AG04449 (cell line): Measurements from ENCODE around the gene LCN1.

Source experiments
- CTCF ChIA-PET: fragments of 350-600 bp; formaldehyde crosslinking; extraction: SDS; loops from one replicate; lab custom pipeline; 2021; ENCODE audit warnings: antibody characterized with exemption; lab: Yijun Ruan, JAX
- POLR2A ChIA-PET: fragments of 400-600, 350-600 bp; formaldehyde crosslinking; extraction: SDS; loops from one replicate; lab custom pipeline; 2020; ENCODE audit warnings: antibody characterized with exemption, inconsistent platforms; lab: Yijun Ruan, JAX
- DNase-seq: peaks from one replicate; pipeline ENCODE4 v3.0.0-alpha.2; 2010; ENCODE audit warnings: low read depth, low spot score
- H3K4me3 ChIP-seq: 2 replicates; pipeline ENCODE4 v1.5.1; 2011; ENCODE audit warnings: low read depth, mild to moderate bottlenecking, control low read depth, low read length
- TF ChIP-seq, protein P1 (sequence below): IDR thresholded peaks from one replicate; pipeline ENCODE4 v1.5.1; 2011; ENCODE audit warnings: mild to moderate bottlenecking, moderate library complexity, low read length, control low read depth, inconsistent platforms; ENCODE audit not compliant: insufficient read depth; ENCODE audit errors: missing control alignments

The LCN1 gene

DNA sequence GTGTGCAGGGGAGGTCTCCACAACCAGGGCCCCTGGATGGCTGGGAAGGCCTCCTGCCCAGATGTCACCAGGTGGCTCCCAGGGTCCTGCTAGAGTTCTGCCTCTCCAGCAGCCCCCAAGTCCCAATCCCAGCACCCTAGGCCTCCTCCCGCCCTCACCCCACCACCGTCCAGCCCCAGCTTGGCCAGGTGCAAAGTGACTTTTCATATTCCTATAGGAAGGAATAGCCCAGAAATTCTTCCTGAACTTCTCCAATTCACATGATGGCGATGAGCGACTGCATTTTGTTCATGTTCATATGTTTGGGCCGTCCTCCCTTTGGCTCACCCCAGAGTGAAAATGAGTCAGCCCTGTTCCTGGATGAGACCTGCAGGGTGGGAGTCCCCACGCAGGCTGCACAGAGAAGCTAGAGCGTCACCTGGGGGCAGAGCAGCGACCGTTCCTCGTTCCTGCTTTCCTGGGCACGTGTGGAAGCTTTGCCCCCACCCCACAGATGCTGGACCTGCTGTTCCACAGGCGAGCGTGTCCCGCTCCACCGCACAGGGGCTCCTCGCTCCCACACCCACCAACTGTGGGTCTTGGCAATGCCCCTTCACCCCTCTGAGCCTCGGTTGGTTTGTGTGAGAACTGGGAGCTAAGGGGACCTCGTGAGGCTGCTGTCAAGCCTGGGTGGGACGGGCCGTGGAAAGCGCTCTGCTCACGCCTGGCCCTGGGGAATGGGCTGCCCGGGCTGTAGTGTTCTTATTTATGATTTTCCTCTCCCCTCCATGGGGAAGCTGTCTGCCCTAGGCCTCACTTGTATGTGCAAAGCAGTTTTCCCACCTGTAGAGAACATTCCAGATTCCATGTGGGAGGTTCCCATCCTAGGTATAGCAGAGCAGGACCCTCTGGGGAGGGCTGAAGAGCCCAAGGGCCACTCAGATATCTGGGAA, 13.9 kb upstream of the LCN1 start:
- CTCF ChIA-PET: interaction anchor here (0.8 to 3.4 kb wide), 5 partner anchors 8 to 86 kb away, joined by 3 to 17 read pairs (median 4); a partner anchor contains a TSS
- TF ChIP-seq, protein P1, sequence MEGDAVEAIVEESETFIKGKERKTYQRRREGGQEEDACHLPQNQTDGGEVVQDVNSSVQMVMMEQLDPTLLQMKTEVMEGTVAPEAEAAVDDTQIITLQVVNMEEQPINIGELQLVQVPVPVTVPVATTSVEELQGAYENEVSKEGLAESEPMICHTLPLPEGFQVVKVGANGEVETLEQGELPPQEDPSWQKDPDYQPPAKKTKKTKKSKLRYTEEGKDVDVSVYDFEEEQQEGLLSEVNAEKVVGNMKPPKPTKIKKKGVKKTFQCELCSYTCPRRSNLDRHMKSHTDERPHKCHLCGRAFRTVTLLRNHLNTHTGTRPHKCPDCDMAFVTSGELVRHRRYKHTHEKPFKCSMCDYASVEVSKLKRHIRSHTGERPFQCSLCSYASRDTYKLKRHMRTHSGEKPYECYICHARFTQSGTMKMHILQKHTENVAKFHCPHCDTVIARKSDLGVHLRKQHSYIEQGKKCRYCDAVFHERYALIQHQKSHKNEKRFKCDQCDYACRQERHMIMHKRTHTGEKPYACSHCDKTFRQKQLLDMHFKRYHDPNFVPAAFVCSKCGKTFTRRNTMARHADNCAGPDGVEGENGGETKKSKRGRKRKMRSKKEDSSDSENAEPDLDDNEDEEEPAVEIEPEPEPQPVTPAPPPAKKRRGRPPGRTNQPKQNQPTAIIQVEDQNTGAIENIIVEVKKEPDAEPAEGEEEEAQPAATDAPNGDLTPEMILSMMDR: no peak
- POLR2A ChIA-PET: no interaction called here
- no peak overlapping the region for H3K4me3 ChIP-seq
- no peak for DNase-seq

DNA sequence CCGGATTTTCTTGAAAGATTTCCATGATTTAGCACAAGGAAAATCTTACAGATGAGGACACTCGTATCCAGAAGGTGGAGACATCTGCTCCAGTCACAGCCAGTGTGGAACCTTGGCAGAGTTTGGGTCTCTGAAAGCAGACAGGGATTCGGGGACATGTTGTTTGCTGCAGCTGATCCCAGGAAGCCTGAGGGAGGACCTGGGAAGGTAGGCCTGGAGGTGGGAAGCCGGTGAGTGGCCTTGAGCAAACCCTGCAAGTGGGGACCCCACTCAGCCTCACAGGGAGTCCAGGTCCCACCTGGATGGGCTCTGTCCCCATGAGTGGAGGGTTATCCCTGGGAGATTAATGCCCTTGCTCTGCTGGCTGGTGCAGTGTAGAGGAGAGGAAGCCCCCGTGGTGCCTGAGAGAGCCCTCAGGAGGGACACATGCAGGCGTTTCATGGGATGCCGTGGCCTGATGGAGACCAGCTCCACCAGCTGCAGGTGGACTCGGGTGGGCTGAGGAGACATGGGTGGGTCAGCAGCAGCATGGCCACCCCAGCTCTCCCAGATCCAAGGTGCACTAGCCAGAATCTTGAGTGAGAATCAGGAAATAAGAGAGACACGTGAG, 12.9 kb upstream of the LCN1 start:
- POLR2A ChIA-PET: no interaction called here
- CTCF ChIA-PET: interaction anchor here (0.8 to 2.5 kb wide), 2 partner anchors 9 to 85 kb away, joined by 3 to 8 read pairs; a partner anchor contains a TSS
- H3K4me3 ChIP-seq: no peak overlapping the region
- no peak for DNase-seq
- TF ChIP-seq, protein P1: no peak

DNA sequence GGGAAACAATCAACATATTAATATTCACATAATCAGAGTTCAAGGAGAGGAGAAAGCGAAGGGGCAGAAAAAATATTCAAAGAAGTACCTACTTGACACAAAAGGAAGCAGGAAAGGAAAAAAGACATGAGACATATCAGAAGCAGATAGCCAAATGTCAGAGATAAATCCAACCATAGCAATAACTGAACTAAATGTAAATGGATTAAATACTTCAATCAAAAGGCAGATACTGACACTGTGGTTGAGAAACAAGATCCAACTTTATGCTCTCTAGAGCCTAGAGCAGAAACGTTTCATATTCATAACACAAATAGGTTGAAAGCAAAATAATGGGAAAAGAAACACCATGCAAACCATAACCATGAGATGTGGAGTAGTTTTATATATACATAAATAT, 11.8 kb upstream of the LCN1 start:
- TF ChIP-seq, protein P1: no peak
- CTCF ChIA-PET: interaction anchor here (2.5 kb wide), 1 partner anchor 10 kb away, joined by 8 read pairs; a partner anchor contains a TSS
- no peak overlapping the region for H3K4me3 ChIP-seq
- no peak for DNase-seq
- POLR2A ChIA-PET: no interaction called here

DNA sequence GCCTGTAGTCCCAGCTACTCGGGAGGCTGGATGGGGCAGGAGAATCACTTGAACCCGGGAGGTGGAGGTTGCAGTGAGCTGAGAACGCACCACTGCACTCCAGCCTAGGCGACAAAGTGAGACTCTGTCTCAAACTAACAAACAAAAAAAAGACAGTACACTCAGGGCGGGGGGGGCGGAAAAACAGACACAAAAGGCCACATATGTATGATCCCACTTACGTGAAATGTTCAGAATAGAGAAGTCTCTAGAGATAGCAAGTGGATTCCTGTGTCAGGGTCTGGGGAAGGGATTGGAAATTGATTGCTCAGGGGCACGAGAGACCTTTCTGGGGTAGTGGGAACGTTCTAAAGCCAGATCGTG, 9.0 kb upstream of the LCN1 start:
- no peak overlapping the region for H3K4me3 ChIP-seq
- DNase-seq: no peak
- TF ChIP-seq, protein P1: no peak
- POLR2A ChIA-PET: no interaction called here
- CTCF ChIA-PET: interaction anchor here (1.0 to 1.6 kb wide), 3 partner anchors 7 to 12 kb away, joined by 4 to 8 read pairs (median 4); partner anchors contain the start of gene MRPS2

DNA sequence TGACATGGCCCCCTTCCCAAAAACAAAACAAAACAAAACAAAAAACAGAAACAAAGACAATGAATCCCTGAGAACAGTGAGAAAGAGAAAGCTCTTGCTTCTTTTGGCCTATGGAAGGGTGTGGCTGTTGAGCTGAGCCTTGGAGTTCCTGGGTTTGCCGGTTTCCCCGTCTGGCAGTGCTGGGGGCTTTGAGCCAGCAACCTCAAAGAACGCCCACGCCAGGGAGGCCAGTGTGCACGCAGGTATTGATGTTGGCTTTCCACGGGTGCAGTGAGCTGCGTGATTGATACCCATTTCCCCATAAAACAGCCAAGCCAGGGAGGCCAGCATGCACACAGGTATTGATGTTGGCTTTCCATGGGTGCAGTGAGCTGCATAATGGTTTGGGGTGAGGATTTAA, 8.3 kb upstream of the LCN1 start:
- ChIA-PET CTCF (interaction anchor here (1.0 to 1.6 kb wide), 3 partner anchors 8 to 13 kb away, joined by 4 to 8 read pairs (median 4); partner anchors contain the start of gene MRPS2), POLR2A (no interaction called here)
- TF ChIP-seq, protein P1: no peak
- no peak overlapping the region for H3K4me3 ChIP-seq
- no peak for DNase-seq
